HG03521 (cell line): ENCODE measurements around the gene UBR3.
"Not testable (repeated sequence)": the region's sequence is repeated elsewhere in the genome, so short reads cannot be mapped to it uniquely, and the experiment has no call there.

Source experiments
- ATAC-seq: cut with Tn5 transposase; IDR thresholded peaks from one replicate; pipeline ENCODE4 v1.9.1; 2021; ENCODE audit warnings: mild to moderate bottlenecking, moderate library complexity; ENCODE audit not compliant: unreplicated experiment

The UBR3 gene

DNA sequence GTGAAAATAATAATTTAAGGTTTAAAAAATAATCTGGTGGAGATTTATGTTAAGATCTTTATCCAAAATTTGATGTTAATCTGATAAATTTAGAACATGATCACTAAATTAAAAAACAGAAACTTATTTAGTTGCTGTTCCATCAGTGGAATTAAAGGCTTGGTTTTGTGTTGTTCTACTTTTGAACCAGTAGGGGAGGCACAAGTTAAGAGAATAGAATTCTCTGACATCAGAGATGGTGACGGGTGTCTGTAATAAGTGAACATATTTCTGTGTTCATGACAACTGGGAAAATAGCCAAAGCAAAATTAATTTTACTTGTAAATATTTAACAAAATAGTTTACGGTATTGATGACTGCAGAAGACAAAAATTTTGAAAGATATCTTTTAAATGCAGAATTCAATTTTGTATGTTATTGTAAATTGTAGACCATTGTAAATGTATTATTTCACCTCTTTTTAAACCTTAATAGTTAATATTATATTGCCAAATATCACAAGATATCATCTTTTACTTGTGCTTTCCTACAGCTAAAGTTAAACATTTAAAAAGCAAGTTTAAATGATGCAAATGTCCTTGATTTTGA lies 106.0 kb downstream of the UBR3 start:
- ATAC-seq, result peak; percentile 58

DNA sequence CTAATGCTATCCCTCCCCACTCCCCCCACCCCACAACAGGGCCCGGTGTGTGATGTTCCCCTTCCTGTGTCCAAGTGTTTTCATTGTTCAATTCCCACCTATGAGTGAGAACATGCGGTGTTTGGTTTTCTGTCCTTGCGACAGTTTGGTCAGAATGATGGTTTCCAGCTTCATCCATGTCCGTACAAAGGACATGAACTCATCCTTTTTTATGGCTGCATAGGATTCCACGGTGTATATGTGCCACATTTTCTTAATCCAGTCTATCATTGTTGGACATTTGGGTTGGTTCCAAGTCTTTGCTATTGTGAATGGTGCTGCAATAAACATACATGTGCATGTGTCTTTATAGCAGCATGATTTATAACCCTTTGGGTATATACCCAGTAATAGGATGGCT lies 109.4 kb downstream of the UBR3 start:
- ATAC-seq, result not testable (repeated sequence)

DNA sequence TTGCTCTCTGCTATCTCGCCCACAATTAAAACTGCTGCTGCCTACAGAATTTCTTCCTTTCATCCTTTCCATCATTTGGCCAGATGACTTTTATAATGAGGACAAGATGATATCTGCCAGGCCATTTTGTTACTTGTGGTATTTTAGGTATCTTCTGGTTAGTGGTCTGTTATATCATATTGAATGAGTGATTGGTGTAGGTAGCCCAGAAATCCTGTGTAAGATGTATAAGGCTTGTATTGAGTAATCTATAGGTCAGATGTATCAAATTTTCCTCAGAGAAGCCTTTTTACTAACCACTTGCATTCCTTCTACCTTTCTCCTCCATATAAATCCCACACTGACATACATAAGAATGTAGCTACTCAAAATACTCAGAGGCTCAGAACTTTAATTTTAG lies 118.3 kb downstream of the UBR3 start:
- no peak for ATAC-seq

DNA sequence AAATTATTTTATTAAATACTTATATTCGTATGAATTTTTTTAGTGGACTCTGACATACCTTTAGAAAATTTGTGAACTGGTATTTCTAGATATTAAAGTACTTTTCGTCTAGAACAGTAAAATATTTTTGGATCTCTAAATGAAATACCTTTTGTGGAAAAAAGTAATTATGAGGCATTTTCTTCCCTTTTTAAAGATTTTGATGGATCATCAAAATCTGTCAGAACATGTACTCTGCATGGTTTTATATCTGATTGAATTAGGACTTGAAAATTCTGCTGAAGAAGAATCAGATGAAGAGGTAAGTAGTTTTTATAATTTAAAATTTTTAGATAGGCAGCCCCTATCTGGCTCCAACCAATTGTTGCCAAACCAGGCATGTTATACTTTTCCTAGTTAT lies 118.8 kb downstream of the UBR3 start:
- no peak for ATAC-seq

DNA sequence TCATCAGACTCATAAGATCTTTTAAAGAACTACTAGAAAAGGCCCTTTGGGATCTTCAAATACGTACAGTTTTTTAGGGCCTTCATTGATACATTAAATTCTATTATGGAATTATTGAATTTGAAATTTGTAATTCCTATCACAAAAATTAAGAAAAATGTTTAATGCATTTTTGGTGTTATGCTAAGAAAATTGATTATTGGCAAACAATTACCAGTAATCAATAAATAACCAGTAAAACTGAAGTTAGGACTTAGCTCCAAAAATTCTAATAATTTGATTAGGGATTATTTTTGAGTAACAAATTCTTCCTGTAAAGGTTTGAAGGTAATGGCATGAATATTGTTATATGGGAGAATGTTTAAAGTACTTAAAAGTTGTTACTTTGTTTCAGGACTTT lies 119.3 kb downstream of the UBR3 start:
- ATAC-seq, result no peak

DNA sequence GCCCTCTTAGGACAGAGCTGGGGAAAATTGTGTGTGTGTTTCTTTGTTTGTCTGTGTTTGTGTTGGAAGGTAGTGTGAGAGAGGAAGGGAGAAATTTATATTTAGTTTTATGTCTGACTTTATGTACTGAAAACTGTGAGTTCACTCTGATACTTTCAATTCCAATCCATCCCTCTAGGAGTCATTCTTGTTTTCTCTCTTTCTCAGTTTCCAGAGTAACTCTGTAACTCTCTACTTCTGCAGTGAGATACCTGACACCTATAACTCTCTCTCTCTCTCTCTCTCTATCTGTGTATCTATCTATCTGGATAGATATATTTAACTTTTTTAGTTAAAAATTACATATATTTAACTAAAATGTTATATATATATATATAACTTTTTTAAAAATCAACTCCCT lies 128.7 kb downstream of the UBR3 start:
- ATAC-seq, result no peak

DNA sequence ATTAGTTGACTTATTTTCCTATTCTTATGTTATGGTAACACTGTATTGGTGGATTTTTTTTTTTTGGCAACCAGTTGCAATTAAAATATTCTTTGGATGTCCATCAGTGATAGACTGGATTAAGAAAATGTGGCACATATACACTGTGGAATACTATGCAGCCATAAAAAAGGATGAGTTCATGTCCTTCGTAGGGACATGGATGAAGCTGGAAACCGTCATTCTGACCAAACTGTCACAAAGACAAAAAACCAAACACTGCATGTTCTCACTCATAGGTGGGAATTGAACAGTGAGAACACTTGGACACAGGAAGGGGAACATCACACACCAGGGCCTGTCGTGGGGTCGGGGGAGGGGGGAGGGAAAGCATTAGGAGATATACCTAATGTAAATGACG lies 130.0 kb downstream of the UBR3 start:
- ATAC-seq, result not testable (repeated sequence)

DNA sequence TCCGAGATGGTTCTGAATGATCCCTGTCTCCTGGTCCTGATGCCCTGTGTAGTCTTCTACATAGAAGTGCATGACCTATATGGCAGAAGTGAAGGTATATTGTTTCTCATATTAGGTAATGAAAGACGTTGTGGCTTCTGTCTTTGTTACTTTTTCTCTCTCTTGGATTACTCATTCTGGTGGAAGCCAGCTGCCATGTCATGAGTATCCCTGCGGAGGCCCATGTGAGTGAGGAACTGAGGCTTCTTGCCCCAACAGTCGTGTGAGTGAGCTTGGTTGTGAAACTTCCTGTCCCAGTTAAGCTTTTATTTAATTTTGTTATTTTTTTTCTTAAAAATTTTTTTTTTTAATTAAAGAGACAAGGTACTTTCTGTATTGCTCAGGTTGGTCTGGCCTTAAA lies 134.7 kb downstream of the UBR3 start:
- no peak for ATAC-seq

DNA sequence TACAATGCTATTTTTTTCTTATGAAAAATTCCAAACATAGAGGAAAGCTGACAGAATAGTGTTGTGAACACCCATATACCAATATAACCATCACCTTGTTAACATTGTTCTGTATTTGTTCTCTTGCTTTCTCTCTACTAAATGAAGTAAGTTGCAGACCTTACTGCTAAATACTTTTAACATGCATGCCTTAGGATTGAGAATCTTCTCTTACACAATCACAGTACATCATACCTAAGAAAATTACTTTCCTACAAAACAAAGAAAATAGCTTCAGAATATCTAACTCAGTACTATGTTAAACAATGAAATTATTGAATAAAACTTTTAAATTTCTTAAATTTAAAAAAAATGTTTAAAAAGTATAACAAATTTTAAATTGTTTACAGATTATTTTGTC lies 136.5 kb downstream of the UBR3 start:
- no peak for ATAC-seq

DNA sequence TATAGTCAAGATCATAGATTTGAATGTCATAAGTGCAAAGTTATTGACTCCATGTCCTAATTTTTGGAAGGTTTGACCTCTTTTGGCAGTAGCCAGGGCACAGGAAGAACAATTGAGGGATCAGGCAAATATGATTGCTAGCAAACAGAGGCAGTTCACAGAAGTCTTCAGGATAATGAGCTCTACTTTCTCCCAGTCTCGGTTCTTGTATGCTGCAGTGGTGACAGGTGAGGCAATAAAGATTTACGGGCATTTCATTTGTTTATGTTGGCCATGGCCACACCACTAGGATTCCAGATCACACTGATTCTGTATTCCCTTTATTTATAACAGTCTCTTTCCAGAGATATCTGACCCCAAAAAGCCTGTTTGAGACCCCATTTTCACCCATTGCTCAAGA lies 137.5 kb downstream of the UBR3 start:
- no peak for ATAC-seq

DNA sequence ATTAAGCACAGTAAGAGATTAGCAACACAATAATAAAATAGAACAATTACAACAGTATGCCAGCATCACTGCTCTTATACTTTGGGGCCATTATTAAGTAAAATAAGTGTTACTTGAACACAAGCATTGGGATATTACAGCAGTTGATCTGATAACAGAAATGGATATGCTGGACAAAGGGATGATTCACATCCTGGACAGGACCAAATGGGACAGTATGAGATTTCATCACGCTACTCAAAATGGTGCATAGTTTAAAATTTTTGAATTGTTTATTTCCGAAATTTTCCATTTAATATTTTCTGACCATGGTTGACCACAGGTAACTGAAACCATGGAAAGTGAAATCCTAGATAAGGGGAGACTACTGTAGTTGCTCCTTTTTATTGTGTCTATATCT lies 138.2 kb downstream of the UBR3 start:
- no peak for ATAC-seq

DNA sequence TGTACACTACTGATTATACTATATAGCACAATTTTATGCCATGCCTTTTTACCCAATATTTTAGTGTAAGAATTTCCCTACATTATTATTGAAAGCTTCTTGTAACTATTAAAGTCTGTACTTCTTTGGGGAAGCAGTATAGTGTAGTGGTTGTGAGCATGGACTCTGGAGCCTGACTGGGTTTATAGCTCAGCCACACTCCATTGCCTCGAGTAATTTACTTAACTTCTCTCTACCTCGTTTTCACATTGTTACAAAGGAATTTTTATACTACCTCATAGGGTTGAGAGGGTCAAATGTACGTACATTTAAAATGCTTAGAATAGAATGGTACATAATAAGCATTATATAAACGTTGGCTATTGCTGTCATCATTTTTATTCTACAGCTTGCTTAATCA lies 139.2 kb downstream of the UBR3 start:
- no peak for ATAC-seq

DNA sequence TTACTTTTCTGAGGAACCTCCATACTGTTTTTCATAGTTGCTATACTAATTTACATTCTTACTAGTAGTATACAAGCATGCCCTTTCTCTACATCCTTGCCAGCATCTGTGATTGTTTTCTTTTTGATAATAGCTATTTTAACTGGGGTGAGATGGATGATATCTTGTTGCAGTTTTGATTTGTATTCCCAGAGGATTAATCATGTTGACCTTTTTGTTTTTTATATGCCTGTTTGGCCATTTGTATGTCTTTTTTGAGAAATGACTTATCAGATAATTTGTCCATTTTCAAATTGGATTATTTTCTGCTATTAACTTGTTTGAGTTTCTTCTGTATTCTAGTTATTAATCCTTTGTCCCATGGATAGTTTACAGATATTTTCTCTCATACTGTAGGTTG lies 141.5 kb downstream of the UBR3 start:
- ATAC-seq, result no peak

DNA sequence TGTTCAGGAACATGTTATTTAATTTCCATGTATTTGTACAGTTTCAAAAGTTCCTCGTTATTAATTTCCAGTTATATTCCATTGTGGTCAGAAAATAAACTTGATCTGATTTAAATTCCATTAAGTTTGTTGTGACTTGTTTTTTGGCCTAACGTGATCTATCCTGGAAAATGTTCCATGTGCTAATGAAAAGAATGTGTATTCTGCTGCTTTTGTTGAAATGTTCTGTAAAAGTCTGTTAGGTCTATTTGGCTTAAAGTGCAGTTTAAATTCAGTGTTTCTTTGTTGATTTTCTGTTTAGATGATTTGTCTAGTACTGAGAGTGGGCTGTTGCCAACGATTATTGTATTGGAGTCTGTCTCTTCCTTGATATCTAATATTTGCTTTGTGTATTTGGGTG lies 148.0 kb downstream of the UBR3 start:
- ATAC-seq, result no peak

DNA sequence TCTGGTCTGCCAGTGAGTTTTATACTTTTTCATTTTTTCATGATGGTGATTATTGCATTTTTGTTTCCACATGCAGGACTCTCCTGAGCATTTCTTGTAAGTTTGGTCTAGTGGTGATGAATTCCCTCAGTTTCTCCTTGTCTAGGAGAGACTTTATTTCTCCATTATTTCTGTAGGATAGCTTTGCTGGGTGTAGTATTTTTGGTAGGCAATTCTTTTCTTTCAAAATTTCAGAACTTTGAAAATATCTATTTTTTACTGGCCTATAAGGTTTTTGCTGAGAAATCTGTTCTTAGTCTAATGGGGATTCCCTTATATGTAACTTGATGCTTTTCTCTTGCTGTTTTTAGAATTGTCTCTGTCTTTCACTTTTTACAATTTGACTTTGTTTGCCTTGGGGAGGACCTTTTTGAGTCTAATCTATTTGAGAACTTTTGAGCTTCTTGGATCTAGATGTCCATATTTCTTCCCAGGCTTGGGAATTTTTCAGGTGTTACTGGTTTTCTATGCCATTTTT lies 149.1 kb downstream of the UBR3 start:
- no peak for ATAC-seq

DNA sequence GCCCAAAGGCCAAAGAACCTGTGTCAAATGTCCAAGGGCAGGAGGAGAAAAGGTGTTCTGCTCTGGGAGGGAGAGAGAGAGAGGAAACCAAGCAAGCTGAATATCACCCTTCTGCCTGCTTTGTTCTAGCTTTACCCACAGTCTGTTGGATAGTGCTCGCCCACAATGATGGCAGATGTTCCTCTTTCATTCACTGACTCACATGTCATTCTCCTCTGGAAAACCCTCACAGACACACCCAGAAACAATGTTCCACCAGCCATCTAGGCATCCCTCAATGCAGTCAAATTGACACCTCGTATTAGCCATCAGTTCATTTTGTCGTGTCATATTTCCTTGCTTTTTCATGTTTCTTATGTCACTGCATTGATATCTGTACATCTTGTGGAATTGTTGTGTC lies 150.3 kb downstream of the UBR3 start:
- no peak for ATAC-seq

DNA sequence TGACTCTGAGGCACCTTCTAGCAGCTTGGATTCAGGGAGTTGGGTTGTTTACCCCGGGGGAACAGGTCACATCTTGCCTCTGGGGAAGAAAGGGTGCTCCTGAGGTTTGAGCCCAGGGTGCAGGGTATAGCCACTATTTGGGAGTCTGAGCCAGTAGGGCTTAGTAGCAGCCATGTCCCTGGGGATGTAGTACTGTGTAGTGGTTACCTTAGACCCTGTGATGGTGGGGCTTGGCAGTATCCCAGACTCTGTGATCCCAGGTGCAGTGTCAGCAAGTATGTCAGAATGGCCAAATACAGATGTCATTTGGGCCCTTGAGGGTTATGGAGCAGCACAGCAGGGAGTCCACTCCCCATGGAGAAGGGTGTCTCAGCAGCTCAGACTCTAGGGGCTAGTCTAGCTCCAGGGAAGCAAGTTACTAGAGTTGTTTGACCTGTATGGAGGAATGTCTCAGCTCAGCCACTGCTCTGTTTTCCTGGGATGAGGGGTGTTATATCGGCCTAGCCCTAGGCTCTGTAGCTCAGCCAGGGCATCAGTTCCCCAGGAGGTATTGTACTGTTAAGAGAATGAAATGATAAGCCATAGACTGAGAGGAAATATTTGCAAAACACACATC lies 151.3 kb downstream of the UBR3 start:
- no peak for ATAC-seq

DNA sequence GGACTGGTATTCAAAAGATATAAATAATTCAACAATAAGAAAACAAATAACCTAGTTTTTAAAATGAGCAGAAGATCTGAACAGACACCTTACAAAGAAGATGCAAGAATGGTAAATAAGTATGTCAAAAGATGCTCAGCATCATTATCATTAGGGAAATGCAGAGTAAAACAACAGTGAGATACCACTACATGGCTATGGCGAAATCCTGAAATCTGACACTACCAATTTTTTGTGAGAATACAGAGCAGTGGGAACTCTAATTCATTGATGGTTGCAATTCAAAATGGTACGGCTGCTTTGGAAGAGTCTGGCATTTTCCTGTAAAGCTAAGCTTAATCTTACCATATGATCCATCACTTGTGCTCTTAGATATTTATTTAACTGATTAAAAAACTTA lies 151.8 kb downstream of the UBR3 start:
- ATAC-seq, result no peak

DNA sequence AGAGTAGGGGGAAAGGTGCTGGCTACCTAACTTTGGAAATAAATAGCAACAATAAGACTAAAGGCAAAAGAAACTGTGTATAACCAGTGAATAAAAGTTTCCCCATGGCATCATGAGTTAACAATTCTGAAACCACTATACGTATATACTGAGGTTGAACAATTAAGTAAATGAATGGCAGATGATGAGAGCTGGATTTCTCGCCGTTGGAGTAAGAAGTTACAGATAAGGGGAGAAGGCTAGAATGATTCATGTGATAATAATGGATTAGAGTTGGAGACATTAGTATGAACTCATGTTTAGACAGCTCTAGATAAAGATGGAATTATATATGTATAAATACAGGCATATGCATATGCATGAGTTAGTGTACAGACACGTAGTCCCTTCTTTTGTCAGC lies 152.7 kb downstream of the UBR3 start:
- ATAC-seq, result no peak

DNA sequence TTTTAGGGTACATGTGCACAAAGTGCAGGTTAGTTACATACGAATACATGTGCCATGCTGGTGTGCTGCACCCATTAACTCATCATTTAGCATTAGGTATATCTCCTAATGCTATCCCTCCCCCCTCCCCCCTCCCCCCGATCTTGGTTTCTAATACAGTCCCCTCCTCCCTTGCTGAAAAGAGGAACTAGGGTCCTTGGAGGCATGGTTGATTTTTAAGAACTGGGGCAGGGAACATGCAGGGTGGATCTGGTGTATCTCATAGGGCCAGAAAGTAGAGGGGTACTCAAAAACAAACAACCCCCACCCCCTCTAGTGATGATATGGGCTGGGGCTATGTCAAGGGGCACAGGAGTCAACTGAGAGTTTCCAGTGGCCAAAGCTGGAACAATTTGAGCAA lies 153.4 kb downstream of the UBR3 start:
- no peak for ATAC-seq

DNA sequence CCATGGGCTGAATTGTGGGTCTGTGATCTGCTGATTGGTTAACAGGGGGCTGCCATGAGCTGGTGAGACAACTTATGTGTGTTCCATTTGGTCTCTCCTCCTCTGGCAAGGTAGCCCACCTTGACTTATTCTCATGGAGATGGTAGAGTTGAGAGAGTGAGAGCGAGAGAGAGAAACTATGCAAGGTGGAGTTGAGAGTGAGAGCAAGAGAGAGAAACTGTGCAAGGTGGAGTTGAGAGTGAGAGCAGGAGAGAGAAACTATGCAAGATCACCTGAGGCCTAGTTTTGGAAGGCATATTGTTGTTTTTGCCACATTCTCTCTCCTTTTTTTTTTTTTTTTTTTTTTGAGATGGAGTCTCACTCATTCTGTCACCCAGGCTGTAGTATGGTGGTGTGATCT lies 155.7 kb downstream of the UBR3 start:
- no peak for ATAC-seq

DNA sequence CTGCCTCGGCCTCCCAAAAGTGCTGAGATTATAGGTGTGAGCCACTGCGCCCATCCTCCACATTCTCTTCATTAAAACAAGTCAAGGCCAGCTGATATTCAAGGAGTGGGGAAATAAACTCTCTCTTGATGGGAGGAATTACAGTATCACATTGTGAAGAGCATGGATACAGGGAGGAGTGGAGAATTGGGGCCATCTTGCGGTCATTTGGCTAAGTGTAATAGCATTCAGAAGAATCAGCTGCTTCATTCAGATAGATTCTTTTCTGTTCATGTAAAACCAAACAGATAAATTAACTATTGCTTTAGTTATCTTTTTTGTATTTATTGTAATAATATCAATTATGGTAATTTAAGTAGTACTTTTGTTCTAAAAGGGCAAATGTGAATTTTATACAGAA lies 156.3 kb downstream of the UBR3 start:
- no peak for ATAC-seq

DNA sequence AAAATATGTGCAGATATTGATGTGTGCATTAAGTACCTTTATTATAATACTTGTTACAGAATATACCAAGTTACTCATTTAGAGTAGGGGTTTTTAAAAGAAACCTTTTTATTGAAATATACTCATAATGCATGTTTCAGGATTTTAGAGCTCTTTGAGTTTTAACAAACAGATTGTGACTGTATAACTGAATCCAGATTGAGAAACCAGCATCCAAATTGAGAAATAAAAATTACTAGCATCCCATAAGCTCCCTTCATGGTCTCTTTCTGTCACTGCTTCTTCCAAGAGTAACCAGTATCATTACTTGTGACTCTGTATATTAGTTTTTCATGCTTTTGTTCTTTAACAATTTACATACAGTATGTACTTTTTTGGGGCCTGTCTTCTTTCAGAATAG lies 156.9 kb downstream of the UBR3 start:
- ATAC-seq, result no peak
